HG03039 (cell line): ENCODE measurements around the gene PPFIA2.

Experiments used
- ATAC-seq: cut with Tn5 transposase; IDR thresholded peaks from one replicate; pipeline ENCODE4 v1.9.1; 2021; ENCODE audit warnings: mild to moderate bottlenecking, moderate library complexity; ENCODE audit not compliant: unreplicated experiment

Gene PPFIA2

GRCh38 chr12:81564237-81564636, 194.9 kb downstream of the PPFIA2 start:
- ATAC-seq: no peak

GRCh38 chr12:81558031-81558430, 201.1 kb downstream of the PPFIA2 start:
- ATAC-seq: no peak

- ATAC-seq: no peak
Observed at GRCh38 chr12:81546811-81547210, 212.3 kb downstream of the PPFIA2 start.

GRCh38 chr12:81543621-81544139, 215.5 kb downstream of the PPFIA2 start:
- no peak for ATAC-seq

GRCh38 chr12:81542065-81543010, 216.8 kb downstream of the PPFIA2 start:
- ATAC-seq: no peak

- ATAC-seq: no peak
Observed at GRCh38 chr12:81541121-81541520, 218.0 kb downstream of the PPFIA2 start.

GRCh38 chr12:81539279-81539678, 219.9 kb downstream of the PPFIA2 start:
- no peak for ATAC-seq

- no peak for ATAC-seq
Observed at GRCh38 chr12:81533054-81533453, 226.1 kb downstream of the PPFIA2 start.

GRCh38 chr12:81530352-81530751, 228.8 kb downstream of the PPFIA2 start:
- no peak for ATAC-seq

GRCh38 chr12:81520064-81520945, 238.8 kb downstream of the PPFIA2 start:
- no peak for ATAC-seq

GRCh38 chr12:81518638-81519037, 240.5 kb downstream of the PPFIA2 start:
- no peak for ATAC-seq

- ATAC-seq: no peak
Observed at GRCh38 chr12:81517296-81517695, 241.9 kb downstream of the PPFIA2 start.

- no peak for ATAC-seq
Observed at GRCh38 chr12:81502912-81503695, 256.0 kb downstream of the PPFIA2 start.

- ATAC-seq: no peak
Observed at GRCh38 chr12:81500788-81501187, 258.4 kb downstream of the PPFIA2 start.

GRCh38 chr12:81499809-81500208, 259.3 kb downstream of the PPFIA2 start:
- ATAC-seq: no peak

- no peak for ATAC-seq
Observed at GRCh38 chr12:81492131-81492720, 266.9 kb downstream of the PPFIA2 start.

- ATAC-seq: no peak
Observed at GRCh38 chr12:81472934-81473333, 286.2 kb downstream of the PPFIA2 start.

- ATAC-seq: no peak
Observed at GRCh38 chr12:81470923-81471322, 288.2 kb downstream of the PPFIA2 start.

- ATAC-seq: no peak
Observed at GRCh38 chr12:81468206-81468605, 290.9 kb downstream of the PPFIA2 start.

GRCh38 chr12:81465876-81466275, 293.3 kb downstream of the PPFIA2 start:
- ATAC-seq: no peak
